Measurements from ENCODE around the gene PRR12. TPM values are rescaled to one million over a fixed set of nuclear protein-coding genes. Genes with fewer than 3 reads are reported as not detected.

The PRR12 gene
- total and polyA plus RNA-seq, 11 donors, result 8.0 to 20.0 (median 14.2) TPM

GRCh38 chr19:49559443-49559842, 31.5 kb upstream of the PRR12 start:
- DNase-seq (no peak), ATAC-seq (no peak)
- H3K4me1 ChIP-seq, result peaks cover 0 to 52% (median 3%) of the 10 kb centered on the region in 12 donors
- H3K27ac ChIP-seq, result peak overlapping the region in 3 of 12 donors; percentile 38 to 73 (median 48)
- intact Hi-C loops (cut with DNase I), result no loop called here
- peaks cover 0 to 66% (median 52%) of the 10 kb centered on the region in 9 donors for H3K36me3 ChIP-seq
- WGBS, 4 donors, result 92 to 96% (median 94%) methylated on average over 3 of the region's 3 CpGs
- H3K4me3 ChIP-seq, result peak overlapping the region in 1 of 12 donors; percentile 36
- TF ChIP-seq POLR2A (IDR thresholded peaks at IDR 0.05), result no peak
- no peak for TF ChIP-seq CTCF (IDR thresholded peaks at IDR 0.05)
- H3K9me3 ChIP-seq, result no peaks in the 10 kb centered on the region
- no peaks in the 10 kb centered on the region for H3K27me3 ChIP-seq

- DNase-seq (peak in 1 of 5 donors; percentile 49), ATAC-seq (peak in 1 of 4 donors; percentile 5)
- WGBS, 4 donors, result 72 to 75% (median 74%) methylated on average over 13 to 15 of the region's 15 CpGs
- TF ChIP-seq CTCF (IDR thresholded peaks at IDR 0.05) (no peak), POLR2A (IDR thresholded peaks at IDR 0.05) (no peak)
- Histone ChIP-seq H3K4me3 (peak overlapping the region in 2 of 12 donors; percentile 6 to 36), H3K27ac (peak overlapping the region in 5 of 12 donors; percentile 23 to 73 (median 45)), H3K4me1 (peaks cover 0 to 52% (median 8%) of the 10 kb centered on the region in 12 donors), H3K9me3 (no peaks in the 10 kb centered on the region), H3K27me3 (no peaks in the 10 kb centered on the region), H3K36me3 (peaks cover 0 to 61% (median 48%) of the 10 kb centered on the region in 9 donors)
- intact Hi-C loops (cut with DNase I), result no loop called here
These were observed 31.1 kb upstream of the PRR12 start for GRCh38 chr19:49559928-49560327.

- ATAC-seq (peak; percentile 23 to 57 (median 44)), DNase-seq (peak in 4 of 5 donors; percentile 39 to 65 (median 53))
- WGBS, 4 donors, result 80 to 87% (median 81%) methylated on average over 15 of the region's 15 CpGs
- Histone ChIP-seq H3K9me3 (no peaks in the 10 kb centered on the region), H3K27ac (peak overlapping the region in 6 of 12 donors; percentile 23 to 73 (median 42)), H3K36me3 (peaks cover 0 to 56% (median 43%) of the 10 kb centered on the region in 9 donors), H3K27me3 (no peaks in the 10 kb centered on the region), H3K4me3 (peak overlapping the region in 2 of 12 donors; percentile 6 to 36), H3K4me1 (peaks cover 2 to 52% (median 13%) of the 10 kb centered on the region in 12 donors)
- intact Hi-C loops (cut with DNase I), result no loop called here
- TF ChIP-seq POLR2A (IDR thresholded peaks at IDR 0.05), result no peak
- TF ChIP-seq CTCF (IDR thresholded peaks at IDR 0.05), result no peak
These were observed 30.6 kb upstream of the PRR12 start for GRCh38 chr19:49560358-49560900.

DNA sequence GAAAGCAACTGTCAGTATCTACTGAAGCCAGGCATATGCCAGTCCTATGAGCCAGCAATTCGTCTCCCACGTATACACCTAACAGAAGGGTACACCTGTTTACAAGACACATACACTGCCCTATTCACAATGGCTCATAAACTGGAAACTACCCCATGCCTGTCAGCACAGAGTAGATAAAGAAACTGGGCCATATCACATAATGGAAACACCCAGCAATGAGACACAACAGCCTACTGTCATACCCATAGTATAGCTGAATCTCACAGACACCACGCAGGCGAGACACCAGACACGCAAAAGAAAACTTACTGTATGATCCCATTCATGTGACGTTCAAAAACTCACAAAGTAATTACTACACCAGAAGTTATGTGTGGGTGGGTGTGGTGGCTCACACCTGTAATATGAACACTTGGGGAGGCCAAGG, 26.4 kb upstream of the PRR12 start:
- Histone ChIP-seq H3K9me3 (no peaks in the 10 kb centered on the region), H3K4me3 (no peak overlapping the region), H3K36me3 (peaks cover 0 to 17% (median 4%) of the 10 kb centered on the region in 9 donors), H3K27me3 (no peaks in the 10 kb centered on the region), H3K27ac (peak overlapping the region in 1 of 12 donors; percentile 55), H3K4me1 (peaks cover 2 to 71% (median 16%) of the 10 kb centered on the region in 12 donors)
- ATAC-seq (peak in 1 of 4 donors; percentile 3), DNase-seq (no peak)
- no peak for TF ChIP-seq POLR2A (IDR thresholded peaks at IDR 0.05)
- TF ChIP-seq CTCF (IDR thresholded peaks at IDR 0.05), result no peak
- intact Hi-C loops (cut with DNase I), result no loop called here
- WGBS, 4 donors, result 80 to 82% (median 81%) methylated on average over 6 of the region's 6 CpGs
